NCI-H1105 (cell line): Measurements from ENCODE around the gene REEP3.
A peak's percentile ranks its signal among the peaks of the same experiment; 100 is the strongest.

ENCODE experiments used
- DNase-seq: peaks from one replicate; lab custom pipeline; 2025; lab: John Stamatoyannopoulos, UW

Gene REEP3

DNA sequence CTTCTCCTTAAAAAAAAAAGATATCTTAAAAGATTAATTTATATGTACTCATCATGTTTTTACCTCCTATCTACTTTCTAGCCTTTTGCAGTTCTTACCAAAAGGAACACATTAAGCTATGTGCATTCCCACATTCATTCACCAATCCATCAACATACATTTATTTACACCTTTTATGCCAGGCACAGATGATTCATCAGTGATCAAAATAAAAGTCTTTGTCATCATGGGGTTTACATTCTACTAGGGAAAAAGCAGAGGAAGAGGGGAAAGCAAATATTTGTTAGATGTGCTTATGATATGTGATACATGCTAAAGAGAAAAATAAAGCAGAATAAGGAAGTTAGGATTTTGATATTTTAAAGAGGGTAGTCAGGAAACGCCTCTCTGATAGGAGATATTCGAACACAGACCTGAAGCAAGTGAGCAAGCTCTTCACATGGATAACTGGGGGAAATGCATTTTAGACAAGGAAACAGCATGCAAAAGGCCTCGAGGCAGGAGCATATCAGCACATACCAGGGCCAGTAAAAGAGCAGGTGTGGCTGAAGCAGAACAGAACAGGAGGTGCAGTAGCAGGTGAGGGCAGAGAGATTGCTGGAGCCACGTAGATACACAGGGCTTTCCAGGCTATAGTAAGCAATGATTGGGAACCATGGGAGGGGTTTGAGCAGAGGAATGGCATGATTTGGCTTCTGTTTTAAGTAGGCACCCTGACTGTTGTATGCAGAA lies 67.4 kb downstream of the REEP3 start:
- DNase-seq: no peak

DNA sequence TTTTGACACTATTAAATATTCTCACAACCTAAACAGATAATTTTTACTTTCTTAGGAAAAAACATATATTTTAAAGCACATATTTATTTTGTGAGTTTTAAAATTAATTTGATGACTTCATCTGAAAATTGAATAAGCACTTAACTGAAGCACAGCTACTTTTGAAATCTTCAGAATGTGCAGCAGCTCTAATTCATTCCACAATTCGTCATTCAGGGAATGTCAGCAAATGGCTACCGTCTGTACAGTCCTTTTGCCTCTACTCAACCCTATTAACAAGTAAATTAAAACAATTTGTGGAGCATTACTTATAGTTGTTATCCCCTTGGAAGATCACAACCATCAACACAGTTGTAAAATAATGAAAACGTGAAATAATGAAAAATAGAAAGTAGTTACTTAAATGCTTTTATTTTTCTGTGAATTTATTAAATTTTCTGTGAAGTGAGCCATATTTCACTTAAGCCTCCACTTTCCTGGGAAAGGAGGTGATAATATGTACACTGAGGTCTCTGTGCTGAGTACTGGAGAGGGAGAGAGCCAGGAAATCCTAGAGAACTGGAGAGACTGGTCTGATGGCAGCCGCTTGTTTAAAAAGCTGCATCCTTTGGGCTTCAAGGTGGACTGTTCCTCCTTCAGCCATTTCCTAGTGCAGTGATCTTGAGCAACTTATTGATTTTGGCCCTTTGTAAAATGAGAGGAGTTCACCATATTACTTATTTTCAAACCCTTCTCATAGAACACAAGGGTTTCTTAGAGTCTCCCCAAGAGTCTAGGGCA lies 70.6 kb downstream of the REEP3 start:
- DNase-seq: no peak

DNA sequence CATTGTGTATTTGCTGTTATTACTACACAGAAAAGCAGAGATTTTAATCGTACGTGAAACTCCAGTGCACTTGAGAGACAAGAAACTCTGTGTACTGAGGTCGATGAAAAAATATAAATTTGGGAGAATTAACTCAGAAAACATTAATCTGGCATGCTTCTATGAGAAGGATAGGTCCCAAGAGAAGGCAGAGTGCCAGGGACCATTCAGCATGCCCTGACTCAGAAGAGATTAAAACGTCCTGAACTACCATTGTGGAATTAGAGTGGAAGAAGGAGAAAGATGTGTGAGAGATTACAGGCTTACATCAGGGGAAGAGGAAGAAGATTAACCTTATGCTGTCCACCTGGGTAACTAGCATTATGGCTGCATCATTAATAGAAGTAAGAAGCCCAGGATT lies 72.4 kb downstream of the REEP3 start:
- DNase-seq: no peak

DNA sequence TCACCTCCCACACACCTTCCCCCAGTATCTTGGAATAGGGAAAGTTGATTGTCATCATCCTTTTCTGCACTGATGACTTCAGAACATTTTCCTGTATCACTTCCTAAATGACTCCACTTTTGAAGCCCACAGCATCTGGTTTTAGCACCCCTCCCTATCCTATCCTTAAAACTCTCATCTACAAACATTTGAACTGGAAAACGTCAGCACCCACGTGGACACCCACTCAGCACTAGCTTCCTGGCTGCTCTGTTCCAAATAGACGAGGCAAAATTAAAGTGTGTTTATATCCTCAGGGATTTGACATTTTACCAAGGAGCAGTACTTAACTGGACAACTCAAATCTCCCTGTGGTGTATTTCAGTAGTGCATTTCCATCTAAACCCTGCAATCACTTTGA lies 73.9 kb downstream of the REEP3 start:
- no peak for DNase-seq

DNA sequence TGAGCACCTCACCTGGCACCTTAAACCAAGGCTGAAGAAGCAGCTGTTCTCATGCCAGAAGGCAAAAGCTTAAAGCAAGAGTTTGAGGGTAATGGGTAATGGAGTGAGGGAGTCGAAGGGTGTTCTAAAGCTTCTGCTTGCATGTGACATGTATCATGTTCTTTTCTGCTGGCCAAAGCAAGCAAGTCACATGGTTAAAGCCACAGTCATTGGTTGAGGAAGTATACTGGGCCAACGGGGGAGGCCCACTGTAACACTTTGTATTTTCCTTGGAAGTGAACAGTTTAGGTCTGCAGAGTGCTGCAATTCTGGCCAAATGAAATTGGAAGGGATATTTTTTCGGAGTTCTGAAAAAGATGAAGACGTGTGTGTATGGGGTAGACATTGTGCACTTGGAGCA lies 75.7 kb downstream of the REEP3 start:
- DNase-seq: no peak

DNA sequence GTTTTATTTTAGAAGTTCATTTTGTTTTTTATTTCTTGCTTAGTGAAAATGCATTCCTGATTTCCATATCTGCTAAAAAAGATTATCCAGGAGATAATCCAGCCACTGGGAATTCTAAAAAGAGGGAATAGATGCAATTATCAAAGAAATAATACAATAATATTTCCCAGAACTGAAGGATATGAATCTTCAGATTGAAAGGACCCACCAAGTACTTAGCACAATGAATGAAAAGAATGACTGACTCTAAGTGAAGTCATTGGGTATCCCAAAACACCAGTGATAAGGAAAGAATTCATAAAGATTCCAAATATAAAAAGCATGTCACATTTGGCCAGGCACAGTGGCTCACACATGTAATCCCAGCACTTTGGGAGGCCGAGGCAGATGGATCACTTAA lies 79.3 kb downstream of the REEP3 start:
- DNase-seq: no peak

DNA sequence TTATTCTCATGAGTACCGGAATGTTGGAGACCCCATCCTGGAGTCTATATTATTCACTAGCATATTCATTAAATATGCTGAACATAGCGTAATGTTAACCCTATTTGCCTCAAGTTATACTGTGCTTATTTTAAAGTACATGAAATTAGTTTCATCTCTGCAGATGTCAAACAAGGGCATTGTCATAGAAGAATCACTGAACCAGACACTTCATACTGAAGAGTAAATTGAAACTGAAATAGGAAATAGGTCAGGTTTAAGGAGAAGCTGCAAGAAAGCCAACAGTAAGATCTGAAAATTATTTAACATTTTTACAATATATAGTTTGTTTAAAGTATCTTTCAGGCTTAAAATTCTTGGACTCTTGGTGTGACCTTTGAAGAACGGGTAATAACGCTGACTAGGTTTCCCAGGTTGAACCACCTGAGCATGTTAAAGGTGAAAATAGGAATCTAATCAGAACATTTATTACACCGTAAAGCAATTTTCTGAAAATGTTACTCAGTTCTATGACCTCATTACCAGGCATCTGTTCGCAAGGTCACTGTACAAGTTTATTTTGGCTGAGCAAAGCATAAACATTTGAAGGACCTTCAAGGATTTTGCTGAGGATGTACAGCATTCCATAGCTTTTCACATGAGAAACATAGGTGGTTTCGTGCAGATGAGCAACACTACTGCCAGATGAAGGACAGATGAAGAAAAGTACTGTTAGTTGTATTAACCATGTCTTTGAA lies 82.7 kb downstream of the REEP3 start:
- no peak for DNase-seq

DNA sequence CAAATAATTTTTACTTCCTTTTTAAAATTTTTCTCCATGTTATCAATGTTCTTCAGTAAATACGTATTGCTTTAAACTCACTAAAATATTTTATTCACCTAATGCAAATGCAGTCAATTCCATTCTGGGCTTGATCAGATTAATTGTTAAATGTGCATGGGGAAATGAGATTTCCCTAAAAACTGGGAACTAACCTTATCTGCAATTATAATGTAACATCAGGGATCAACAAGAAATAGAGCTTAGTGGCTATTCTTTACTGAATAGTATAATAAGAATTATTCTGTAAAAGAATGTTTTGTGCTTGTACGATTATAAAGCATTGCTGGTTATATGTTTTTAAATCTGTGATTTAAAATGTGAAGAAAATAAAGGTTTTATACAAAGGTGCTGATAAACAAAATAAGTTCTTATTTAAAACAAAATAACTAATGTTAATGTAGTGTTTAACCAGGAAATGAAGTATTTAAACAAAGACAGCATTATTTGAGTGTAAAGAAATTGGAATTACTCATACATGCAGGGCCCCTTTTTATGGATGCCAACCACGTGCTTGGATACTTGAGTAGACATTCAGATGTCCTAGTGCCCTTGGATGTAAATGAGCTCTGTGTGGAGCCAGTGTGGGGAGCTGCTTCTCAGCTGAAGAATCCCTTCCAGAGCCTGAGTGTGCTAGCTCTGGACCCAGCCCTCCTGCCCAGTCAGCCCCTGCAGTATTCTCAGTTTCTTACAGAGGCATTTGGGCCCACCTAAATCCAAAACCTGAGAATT lies 84.2 kb downstream of the REEP3 start:
- DNase-seq: no peak

DNA sequence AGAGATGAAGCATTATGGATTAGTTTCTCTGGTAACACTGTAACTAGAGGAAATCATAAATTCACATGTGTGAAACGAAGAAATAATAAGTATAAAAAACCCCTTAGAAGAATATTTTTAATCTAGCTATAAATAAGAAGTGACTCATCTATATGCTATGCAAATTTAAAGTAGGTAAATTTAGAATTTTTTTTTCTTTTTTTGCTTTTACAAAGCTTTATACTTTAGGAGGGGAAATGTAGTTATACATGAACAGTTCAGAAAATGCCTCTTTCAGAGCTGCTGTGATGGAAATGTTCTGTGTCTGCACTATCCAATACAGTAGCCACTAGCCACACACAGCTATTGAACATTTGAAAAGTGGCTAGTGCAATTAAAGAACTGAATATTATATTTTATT lies 87.3 kb downstream of the REEP3 start:
- DNase-seq: no peak

DNA sequence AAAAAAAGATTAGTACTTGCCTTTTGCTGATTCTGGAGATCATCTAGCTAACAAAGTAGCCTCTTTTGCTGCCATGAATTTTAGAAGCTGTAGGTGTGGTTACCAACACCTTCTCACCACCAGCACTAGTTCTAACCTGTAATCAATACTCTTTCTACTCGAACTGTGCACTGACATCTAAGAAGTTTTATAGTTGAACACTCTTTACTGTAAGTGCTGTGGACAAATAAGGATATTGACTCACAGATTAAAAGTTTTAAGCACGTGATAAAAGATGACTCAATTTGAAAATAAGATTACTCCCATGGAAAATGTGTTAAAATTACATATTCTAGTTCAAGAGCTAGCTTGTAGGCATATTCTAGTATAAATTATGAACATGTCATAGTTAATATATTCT lies 89.9 kb downstream of the REEP3 start:
- DNase-seq: no peak

DNA sequence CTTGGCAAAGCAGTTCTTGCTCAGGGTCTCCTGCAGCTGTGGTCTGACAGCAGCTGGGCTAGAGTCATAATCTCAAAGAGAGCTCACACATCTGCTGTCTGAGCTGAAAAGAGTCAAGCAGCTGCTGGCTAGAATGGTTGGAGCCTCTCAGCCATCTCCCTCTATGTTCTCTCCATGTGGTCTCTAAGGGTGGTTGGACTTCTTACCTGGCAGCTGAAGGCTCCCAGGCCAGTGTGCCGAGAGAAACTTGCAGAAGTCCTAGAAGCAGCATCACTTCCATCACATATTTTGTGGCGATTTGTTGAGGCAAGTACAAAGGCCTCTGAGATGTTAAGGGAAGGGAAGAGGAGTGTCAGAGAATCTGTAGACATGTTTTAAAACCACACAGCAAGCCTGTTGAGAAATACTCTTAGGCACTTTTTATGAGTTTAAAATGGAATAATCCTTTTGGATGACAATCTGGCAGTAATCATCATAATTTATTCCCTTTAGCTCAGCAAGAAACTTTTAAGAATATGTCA lies 93.2 kb downstream of the REEP3 start:
- no peak for DNase-seq

DNA sequence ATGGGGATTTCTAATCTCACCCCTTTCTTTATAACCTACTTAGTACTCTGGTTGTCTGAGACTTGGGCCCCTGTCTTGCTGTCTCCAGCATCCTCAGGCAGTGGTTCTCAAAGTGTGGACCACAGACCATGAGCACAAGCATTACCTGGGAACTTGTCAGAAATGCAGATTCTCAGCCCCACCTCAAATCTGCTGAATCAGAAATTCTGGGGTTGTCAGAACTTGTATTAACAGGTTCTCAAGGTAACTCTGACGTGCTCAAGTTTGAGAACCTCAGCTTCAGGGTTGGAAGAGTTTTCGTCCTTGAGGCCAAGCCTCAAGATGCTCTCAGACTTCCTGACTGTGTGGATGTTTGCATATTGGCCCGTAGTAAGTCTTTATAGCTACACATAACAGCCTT lies 97.4 kb downstream of the REEP3 start:
- no peak for DNase-seq

DNA sequence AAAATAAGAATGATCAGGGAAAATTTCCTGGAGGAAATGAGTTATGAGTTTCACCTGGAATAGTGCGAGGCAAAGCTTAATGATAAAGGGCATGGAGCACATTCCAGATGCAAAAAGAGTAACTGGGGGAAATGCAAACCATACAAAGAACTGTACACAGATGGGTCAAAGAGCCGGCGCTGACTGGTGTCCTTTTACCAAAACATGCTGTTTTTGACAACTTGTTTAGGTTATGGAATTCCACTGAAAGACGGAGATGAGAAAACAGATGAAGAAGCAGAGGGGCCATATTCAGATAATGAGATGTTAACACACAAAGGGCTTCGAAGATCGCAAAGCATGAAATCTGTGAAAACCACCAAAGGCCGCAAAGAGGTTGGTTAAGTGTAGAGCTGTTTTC lies 98.2 kb downstream of the REEP3 start:
- DNase-seq: no peak

DNA sequence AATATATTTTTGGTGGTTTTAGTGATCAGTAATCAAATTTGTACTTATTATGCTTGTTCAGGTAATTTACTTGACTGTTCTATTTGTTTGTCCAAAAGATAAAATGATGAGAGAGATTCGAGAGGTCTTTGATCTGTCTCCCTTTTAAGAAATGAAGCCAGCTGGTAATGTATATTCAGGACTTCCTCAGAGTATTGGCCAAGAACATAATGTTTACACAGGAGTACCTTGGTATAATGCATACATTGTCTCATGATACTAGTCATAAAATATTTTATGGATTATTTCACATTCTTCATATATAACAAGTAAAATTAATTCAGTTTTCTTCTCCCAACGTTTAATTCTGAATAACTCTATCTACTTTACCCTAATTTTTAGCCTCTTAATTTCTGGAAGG lies 100.9 kb downstream of the REEP3 start:
- no peak for DNase-seq

DNA sequence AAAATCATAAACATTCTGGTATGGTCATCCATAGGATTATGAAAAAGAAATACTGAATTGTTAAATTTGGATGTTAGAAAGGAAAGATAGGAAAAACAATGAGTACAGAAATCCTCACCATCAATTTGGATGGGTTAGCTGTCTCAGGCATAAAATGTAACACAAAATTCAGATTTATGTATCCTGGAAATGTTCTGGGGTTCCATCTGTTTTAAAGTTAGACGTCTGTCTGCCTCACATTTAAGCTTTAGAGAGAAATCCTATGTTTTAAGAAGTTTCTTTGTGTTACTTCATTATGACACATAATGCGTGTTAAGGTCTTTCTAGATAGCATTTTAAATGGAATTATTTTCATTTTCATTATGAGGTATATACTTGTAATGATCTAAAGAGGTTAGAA lies 103.5 kb downstream of the REEP3 start:
- DNase-seq: no peak

DNA sequence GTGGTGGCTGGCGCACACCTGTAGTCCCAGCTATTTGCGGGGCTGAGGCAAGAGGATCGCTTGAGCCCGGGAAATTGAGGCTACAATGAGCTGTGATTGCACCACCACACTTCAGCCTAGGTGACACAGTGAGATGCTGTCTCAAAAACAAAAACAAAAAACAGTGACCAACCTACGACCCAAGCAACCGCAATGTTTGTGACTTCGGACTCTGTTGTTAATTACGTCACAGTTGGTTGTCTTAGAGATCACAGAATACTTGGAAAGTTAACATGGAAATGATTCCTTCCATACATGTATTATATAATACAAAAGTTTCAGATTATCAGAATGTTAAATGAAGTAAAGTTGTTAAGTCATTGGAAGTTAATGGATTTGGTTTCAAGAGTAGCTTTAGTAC lies 106.2 kb downstream of the REEP3 start:
- DNase-seq: no peak

DNA sequence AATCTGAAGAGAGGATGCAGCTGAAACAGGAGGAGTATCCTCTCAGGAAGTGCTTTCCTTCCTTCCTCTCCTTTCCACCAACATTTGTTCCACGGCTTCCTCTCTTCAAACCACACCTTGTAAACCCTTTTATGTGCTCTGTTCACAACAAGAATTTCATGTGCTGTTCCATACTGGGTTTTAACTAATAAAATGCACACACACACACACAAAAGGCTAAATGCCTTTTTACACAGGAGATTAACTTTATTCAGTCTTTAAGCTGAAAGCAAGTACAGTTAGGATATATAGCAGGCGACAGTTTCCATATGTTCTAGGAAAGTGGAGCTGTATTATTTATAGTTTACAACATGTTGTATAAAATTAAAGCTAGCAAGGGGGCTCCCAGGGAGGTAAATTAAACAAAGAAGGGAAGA lies 106.7 kb downstream of the REEP3 start:
- no peak for DNase-seq

DNA sequence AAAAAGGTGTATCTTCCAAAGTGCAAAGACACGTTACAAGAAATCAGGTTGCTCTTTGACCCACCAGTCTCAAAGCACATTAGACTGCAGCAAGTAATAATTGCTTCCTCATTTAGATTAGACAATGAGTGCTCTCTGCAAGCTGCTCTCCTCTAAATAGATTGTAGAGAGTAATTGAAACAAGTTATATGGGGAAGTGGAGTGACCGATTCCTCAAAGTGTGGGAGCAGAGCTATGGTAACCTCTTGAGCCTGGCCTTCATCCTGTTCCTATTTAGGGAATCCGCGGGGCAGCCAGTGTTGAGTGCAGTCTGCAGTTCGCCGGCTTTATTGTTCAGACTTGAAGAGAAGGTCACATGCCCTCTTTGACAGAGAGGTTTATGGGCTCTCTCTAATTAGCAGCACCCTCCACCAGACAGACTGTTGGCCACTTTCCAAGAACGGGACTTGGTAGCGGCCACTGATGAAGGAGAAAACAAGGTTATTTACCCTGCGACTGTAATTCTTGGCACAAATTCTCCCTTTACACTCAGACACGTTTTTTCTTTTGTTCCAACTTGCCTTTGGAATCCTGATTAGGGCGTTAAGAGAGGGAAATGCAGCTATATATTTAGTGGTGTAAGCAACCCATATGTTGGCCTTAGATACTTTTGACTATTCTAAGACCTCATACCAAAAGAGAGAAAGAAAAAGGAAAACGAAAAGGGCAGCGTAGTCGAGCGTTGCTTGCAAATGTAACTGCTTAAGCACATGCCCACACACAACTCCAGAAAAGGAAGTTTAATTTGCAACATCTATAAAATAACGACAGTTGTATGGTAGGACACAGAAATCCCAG lies 107.5 kb downstream of the REEP3 start:
- peak; percentile 95 for DNase-seq

DNA sequence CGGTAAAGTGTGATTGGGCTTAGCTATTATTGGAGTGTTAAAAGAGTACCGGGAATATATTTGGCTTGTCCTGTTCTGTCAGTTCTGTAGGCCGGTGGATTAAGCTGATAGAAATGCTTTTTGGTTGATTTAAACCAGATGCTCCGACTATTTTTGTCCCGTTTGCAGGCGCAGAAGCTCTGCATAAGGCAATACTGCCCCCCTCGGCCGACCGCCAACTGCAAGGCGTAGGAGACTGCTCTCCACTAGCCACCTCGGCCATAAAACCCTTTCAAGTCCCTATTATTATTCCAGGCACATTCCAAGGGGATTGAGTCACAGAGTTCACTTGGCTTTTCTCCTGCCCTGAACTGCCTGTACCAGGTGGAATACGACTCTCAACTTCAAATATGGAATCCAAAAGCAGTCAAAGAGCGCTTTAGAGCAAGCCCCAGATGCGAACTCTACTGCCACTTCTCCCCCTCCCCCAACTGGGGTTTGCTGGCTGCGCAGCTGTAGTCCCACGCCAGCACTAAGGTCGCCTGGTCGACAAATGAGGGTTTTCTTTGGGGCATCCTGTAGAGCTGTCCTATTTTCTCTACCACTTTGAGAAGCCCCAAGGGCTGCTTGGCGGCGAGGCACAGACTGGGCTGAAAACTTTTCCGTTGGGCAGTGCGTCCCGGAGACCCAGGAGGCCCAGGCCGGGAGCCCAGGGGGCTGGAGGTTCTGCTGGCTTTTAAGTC lies 108.3 kb downstream of the REEP3 start:
- DNase-seq: peak; percentile 71
